Measurements from ENCODE around the gene RPL22. TPM values are rescaled to one million over a fixed set of nuclear protein-coding genes. Genes with fewer than 3 reads are reported as not detected.

Gene RPL22
- polyA plus RNA-seq, 1 experiment, result 76.9 TPM

DNA sequence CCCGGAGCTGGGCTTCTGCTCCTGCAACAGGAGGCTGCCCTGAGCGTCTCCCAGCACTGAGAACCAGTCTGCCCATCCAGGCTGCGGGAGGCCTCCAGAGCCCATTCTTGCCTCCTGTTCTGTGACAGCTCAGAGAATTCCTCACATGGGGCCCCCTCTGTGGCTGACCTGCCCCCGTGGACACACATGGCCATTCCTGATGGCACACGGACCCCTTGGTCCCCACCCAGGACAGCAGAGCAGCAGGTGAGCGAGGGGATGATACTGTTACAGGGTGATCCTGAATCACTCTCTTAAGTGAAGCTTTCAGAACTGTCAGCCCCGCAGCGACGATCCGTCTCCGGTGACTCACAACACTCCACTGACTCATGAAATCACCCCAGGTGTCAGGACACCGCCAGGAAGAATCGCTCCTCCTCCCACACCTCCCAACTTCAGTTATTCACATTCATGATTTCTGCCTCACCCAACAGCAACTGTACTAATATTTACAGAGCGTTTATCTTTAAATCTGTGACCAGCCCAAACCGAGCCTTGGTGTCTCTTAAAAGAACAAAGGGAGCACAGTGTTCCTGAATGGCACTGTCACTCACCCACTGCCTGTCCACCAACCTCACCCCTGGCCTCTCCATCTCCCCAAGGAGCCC lies 41.7 kb downstream of the RPL22 start:
- CTCF ChIA-PET, result interaction anchor here (1.5 kb wide), 1 partner anchor 123 kb away, joined by 5 read pairs; no protein-coding TSS in a partner anchor
- POLR2A ChIA-PET, result no interaction called here

DNA sequence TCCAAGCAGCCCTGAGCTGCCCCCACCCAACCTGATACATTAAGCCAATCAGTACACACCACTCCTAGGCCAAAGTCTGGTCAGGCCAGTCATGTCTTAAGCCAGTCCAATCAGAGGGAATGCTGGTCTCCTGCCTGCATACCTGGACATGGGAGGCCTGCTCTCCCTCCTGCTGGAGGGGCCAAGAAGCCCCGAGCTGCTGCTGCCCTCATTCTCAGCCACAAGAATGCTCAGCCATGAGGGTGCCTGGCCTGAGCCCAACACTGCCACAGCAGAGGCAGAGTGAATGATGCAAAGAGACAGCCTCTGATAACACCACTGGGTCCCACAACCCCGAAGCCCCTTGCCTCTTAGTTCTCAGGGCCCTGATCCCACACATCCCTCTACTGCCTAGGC lies 42.3 kb downstream of the RPL22 start:
- no peak for DNase-seq (ENCODE audit: low read depth)
- TF ChIP-seq, protein P1, sequence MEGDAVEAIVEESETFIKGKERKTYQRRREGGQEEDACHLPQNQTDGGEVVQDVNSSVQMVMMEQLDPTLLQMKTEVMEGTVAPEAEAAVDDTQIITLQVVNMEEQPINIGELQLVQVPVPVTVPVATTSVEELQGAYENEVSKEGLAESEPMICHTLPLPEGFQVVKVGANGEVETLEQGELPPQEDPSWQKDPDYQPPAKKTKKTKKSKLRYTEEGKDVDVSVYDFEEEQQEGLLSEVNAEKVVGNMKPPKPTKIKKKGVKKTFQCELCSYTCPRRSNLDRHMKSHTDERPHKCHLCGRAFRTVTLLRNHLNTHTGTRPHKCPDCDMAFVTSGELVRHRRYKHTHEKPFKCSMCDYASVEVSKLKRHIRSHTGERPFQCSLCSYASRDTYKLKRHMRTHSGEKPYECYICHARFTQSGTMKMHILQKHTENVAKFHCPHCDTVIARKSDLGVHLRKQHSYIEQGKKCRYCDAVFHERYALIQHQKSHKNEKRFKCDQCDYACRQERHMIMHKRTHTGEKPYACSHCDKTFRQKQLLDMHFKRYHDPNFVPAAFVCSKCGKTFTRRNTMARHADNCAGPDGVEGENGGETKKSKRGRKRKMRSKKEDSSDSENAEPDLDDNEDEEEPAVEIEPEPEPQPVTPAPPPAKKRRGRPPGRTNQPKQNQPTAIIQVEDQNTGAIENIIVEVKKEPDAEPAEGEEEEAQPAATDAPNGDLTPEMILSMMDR (IDR thresholded peaks at IDR 0.05; ENCODE audit: insufficient read depth, low read depth, low read length), result no peak
- peaks cover 4% of the 10 kb centered on the region; the same call in 1 of the 2 replicates for H3K27me3 ChIP-seq (ENCODE audit: control insufficient read depth, insufficient read depth, low read length)
- no peaks in the 10 kb centered on the region for H3K36me3 ChIP-seq (ENCODE audit: control insufficient read depth, insufficient read depth, low read length)
- no peak overlapping the region for H3K4me3 ChIP-seq (ENCODE audit: low read depth, low read length)
- CTCF ChIA-PET, result interaction anchor here (1.5 kb wide), 1 partner anchor 123 kb away, joined by 5 read pairs; no protein-coding TSS in a partner anchor
- POLR2A ChIA-PET, result no interaction called here

More for the DNA sequence above, 41.7 kb downstream of the RPL22 start:
- Histone ChIP-seq H3K4me3 (ENCODE audit: low read depth, low read length) (no peak overlapping the region), H3K27me3 (ENCODE audit: control insufficient read depth, insufficient read depth, low read length) (peaks cover 4% of the 10 kb centered on the region; the same call in 1 of the 2 replicates), H3K36me3 (ENCODE audit: control insufficient read depth, insufficient read depth, low read length) (no peaks in the 10 kb centered on the region)
- no peak for DNase-seq (ENCODE audit: low read depth)
- TF ChIP-seq, protein P1 (IDR thresholded peaks at IDR 0.05; ENCODE audit: insufficient read depth, low read depth, low read length), result no peak

DNA sequence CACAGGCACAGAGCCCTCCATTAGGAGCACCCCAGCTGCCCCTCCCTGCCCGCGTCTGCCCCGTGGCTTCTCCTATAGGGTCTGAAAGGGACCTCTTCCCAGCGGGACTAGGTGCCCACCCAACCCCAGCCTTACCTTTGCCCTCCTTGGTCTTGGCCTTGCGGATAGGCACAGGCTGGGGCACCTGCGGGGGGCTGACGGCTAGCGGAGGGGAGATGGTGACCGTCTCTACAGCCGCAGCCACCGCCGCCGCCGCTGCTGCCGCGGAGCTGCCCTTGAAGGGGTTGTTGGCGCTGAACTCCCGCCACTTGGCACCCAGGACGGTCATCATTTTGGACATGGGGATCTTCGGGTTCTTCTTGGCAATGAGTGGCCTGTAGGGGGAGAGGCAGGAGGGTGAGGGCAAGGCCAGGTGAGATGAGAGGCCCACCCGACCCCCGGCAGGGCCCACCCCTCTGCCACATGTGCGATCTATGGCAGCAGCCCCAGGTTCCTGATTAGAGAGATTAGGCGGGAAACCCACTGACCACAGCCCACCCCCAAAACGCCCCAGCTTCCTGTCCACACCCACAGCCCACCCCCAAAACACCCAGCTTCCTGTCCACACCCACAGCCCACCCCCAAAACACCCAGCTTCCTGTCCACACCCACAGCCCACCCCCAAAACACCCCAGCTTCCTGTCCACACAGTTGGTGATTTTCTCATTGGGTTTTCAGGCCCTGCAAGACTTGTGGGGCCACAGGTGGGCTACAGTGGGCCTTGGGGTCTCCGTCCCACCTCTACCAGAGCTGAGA lies 44.7 kb downstream of the RPL22 start:
- ChIA-PET CTCF (no interaction called here), POLR2A (no interaction called here)
- no peak for DNase-seq (ENCODE audit: low read depth)
- Histone ChIP-seq H3K36me3 (ENCODE audit: control insufficient read depth, insufficient read depth, low read length) (no peaks in the 10 kb centered on the region), H3K4me3 (ENCODE audit: low read depth, low read length) (no peak overlapping the region), H3K27me3 (ENCODE audit: control insufficient read depth, insufficient read depth, low read length) (peaks cover 2% of the 10 kb centered on the region; the same call in 1 of the 2 replicates)
- TF ChIP-seq, protein P1 (IDR thresholded peaks at IDR 0.05; ENCODE audit: insufficient read depth, low read depth, low read length), result no peak

DNA sequence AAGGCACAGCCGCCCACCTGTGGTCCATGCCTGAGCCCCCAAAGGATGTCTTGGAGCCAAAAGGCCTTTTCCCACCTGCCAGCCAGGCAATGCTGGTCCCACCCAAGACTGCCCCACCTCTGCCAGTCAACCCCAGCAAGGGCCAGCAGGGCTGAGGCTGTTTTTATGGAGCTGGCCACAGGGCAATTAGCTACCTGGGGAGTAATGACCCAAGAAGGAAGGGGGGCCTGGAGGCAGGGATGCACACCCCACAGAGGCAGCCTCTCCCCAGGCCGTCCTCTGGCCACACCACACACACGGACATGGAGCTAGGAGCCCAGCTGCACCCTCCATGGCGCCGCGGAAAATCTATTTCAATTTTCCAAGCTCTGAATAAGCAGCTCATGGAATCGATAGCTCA lies 46.5 kb downstream of the RPL22 start:
- POLR2A ChIA-PET, result no interaction called here
- H3K4me3 ChIP-seq (ENCODE audit: low read depth, low read length), result no peak overlapping the region
- CTCF ChIA-PET, result interaction anchor here (0.6 kb wide), 1 partner anchor 42 kb away, joined by 3 read pairs; no protein-coding TSS in a partner anchor
- H3K36me3 ChIP-seq (ENCODE audit: control insufficient read depth, insufficient read depth, low read length), result no peaks in the 10 kb centered on the region
- DNase-seq (ENCODE audit: low read depth), result no peak
- TF ChIP-seq, protein P1 (IDR thresholded peaks at IDR 0.05; ENCODE audit: insufficient read depth, low read depth, low read length), result no peak
- H3K27me3 ChIP-seq (ENCODE audit: control insufficient read depth, insufficient read depth, low read length), result no peaks in the 10 kb centered on the region; the same call in 1 of the 2 replicates

DNA sequence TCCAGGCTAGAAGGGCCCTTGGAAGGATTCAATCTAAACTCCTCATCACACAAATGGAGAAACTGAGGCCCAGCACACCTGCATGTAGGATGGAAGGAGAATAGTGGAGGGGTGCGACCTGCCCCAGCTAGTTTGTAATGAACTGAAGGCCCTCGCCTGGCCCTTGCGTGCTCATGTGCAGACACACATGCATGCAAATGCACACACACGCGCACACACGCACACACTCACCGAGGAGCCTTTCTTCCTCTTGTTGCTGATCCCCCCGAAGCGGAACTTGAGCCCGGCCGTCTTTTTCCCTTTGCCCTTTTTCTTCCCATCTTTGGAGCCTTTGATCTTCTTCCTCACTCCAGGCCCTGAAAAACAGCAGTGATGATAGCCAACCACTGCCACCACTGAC lies 47.2 kb downstream of the RPL22 start:
- H3K27me3 ChIP-seq (ENCODE audit: control insufficient read depth, insufficient read depth, low read length), result no peaks in the 10 kb centered on the region; the same call in 1 of the 2 replicates
- no peak overlapping the region for H3K4me3 ChIP-seq (ENCODE audit: low read depth, low read length)
- ChIA-PET POLR2A (no interaction called here), CTCF (no interaction called here)
- H3K36me3 ChIP-seq (ENCODE audit: control insufficient read depth, insufficient read depth, low read length), result no peaks in the 10 kb centered on the region
- no peak for DNase-seq (ENCODE audit: low read depth)
- TF ChIP-seq, protein P1 (IDR thresholded peaks at IDR 0.05; ENCODE audit: insufficient read depth, low read depth, low read length), result no peak

All from BJ (cell line).